ENCODE measurements around the gene USP51. TPM values are rescaled to one million over a fixed set of nuclear protein-coding genes. Genes with fewer than 3 reads are reported as not detected.
A peak's percentile ranks its signal among the peaks of the same experiment; 100 is the strongest.
"Not testable (repeated sequence)": the region's sequence is repeated elsewhere in the genome, so short reads cannot be mapped to it uniquely, and the experiment has no call there.

The USP51 gene
- total RNA-seq, 3 donors from 2014 or later (not counting 1 experiment from before 2014, with no cell fraction given) = 0.50 to 0.86 (median 0.85) TPM

DNA sequence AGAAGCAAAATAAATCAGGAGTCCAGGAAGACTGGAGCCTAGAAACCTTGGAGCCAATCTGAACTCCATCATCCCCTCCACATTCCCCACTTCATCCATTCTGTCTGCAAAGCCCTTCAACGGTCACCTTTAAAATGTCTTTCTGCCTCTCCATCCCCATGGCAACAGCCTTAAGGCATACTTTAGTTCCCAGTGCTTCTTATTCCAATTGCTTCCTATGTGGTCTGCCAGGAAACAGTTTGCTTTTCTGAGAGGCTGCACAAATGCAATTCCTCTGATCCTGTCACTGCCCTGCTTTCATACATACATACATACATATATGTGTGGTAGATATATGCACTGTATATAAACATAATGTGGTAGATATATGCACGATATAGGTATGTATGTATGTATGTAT is 38.5 kb downstream of the USP51 start:
- intact Hi-C loops (cut with micrococcal nuclease) = no loop called here
- no peaks in the 10 kb centered on the region for H3K9me3 Mint-ChIP-seq
- WGBS (ENCODE audit: insufficient coverage) = 71% methylated on average over 1 of the region's 2 CpGs
- no peaks in the 10 kb centered on the region for H3K27me3 ChIP-seq (ENCODE audit: control insufficient read depth, insufficient read depth, low read length)
- H3K27ac Mint-ChIP-seq = peak overlapping the region in 1 of 2 donors; percentile 90
- no peaks in the 10 kb centered on the region for H3K9me3 ChIP-seq (ENCODE audit: control insufficient read depth, insufficient read depth, low read length)
- H3K4me3 ChIP-seq (ENCODE audit: low read length) = no peak overlapping the region
- peaks cover 18 to 24% of the 10 kb centered on the region in 2 donors for H3K4me1 Mint-ChIP-seq
- no peaks in the 10 kb centered on the region for H3K36me3 Mint-ChIP-seq
- H3K36me3 ChIP-seq (ENCODE audit: control insufficient read depth, insufficient read depth, low read length) = no peaks in the 10 kb centered on the region
- H3K27ac ChIP-seq (ENCODE audit: low read length) = no peak overlapping the region
- peak overlapping the region; percentile 93 for H3K4me3 Mint-ChIP-seq
- ATAC-seq (no peak), DNase-seq (peak in 1 of 2 donors; percentile 2)
- H3K27me3 Mint-ChIP-seq (ENCODE audit: low read depth in 2 of 2) = peaks cover 8 to 20% of the 10 kb centered on the region in 2 donors
- H3K4me1 ChIP-seq (ENCODE audit: control insufficient read depth, insufficient read depth, low read length) = peaks cover 12% of the 10 kb centered on the region
- TF ChIP-seq, protein P1, sequence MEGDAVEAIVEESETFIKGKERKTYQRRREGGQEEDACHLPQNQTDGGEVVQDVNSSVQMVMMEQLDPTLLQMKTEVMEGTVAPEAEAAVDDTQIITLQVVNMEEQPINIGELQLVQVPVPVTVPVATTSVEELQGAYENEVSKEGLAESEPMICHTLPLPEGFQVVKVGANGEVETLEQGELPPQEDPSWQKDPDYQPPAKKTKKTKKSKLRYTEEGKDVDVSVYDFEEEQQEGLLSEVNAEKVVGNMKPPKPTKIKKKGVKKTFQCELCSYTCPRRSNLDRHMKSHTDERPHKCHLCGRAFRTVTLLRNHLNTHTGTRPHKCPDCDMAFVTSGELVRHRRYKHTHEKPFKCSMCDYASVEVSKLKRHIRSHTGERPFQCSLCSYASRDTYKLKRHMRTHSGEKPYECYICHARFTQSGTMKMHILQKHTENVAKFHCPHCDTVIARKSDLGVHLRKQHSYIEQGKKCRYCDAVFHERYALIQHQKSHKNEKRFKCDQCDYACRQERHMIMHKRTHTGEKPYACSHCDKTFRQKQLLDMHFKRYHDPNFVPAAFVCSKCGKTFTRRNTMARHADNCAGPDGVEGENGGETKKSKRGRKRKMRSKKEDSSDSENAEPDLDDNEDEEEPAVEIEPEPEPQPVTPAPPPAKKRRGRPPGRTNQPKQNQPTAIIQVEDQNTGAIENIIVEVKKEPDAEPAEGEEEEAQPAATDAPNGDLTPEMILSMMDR (IDR thresholded peaks at IDR 0.05) = no peak

DNA sequence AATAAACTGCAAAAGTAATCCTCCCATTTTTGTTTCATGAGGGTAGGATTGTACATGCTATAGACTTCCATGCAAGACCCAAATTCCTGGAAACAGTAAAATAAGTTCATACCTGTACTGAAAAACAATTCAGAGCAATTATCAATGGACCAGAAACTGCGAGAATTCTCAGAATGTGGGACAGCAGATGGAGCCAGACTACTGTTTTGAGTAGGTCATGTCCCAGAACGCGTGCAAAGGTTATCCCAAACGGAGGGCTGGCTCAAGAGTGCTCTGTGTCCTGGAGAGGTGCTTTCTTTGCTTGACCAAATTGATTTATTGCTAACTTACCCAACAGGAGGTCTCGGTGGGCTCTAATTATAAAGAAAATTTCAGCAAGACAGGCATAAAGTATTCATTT is 39.4 kb downstream of the USP51 start:
- H3K27ac Mint-ChIP-seq = no peak overlapping the region
- intact Hi-C loops (cut with micrococcal nuclease) = no loop called here
- 69% methylated on average over 5 of the region's 5 CpGs for WGBS (ENCODE audit: insufficient coverage)

DNA sequence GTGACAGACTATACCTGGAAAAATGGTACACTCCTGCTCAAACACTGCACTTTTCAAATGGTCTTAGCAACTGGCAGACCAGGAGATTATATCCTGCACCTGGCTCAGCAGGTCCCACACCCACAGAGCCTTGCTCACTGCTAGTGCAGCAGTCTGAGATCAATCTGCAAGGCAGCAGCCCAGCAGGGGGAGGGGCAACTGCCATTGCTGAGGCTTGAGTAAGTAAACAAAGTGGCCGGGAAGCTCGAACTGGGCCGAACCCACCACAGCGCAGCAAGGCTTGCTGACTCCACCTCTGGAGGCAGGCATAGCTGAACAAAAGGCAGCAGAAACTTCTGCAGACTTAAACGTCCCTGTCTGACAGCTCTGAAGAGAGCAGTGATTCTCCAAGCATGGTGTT is 46.2 kb downstream of the USP51 start:
- ATAC-seq; DNase-seq; H3K9me3 ChIP-seq (ENCODE audit: control insufficient read depth, insufficient read depth, low read length); H3K36me3 ChIP-seq (ENCODE audit: control insufficient read depth, insufficient read depth, low read length); H3K27me3 ChIP-seq (ENCODE audit: control insufficient read depth, insufficient read depth, low read length); H3K4me1 Mint-ChIP-seq; H3K4me1 ChIP-seq (ENCODE audit: control insufficient read depth, insufficient read depth, low read length); H3K9me3 Mint-ChIP-seq; H3K4me3 ChIP-seq (ENCODE audit: low read length); H3K4me3 Mint-ChIP-seq; H3K36me3 Mint-ChIP-seq; intact Hi-C loops (cut with micrococcal nuclease); H3K27ac Mint-ChIP-seq; H3K27ac ChIP-seq (ENCODE audit: low read length): not testable (repeated sequence)
- H3K27me3 Mint-ChIP-seq (ENCODE audit: low read depth in 2 of 2) = peaks cover 29 to 44% of the 10 kb centered on the region in 2 donors
- WGBS (ENCODE audit: insufficient coverage) = 91% methylated on average over 5 of the region's 5 CpGs

More for the DNA sequence above, 39.4 kb downstream of the USP51 start:
- Histone ChIP-seq H3K4me1 (ENCODE audit: control insufficient read depth, insufficient read depth, low read length) (peaks cover 12% of the 10 kb centered on the region), H3K27ac (ENCODE audit: low read length) (no peak overlapping the region), H3K4me3 (ENCODE audit: low read length) (no peak overlapping the region), H3K27me3 (ENCODE audit: control insufficient read depth, insufficient read depth, low read length) (no peaks in the 10 kb centered on the region), H3K36me3 (ENCODE audit: control insufficient read depth, insufficient read depth, low read length) (no peaks in the 10 kb centered on the region), H3K9me3 (ENCODE audit: control insufficient read depth, insufficient read depth, low read length) (no peaks in the 10 kb centered on the region)
- TF ChIP-seq, protein P1 (IDR thresholded peaks at IDR 0.05) = no peak
- DNase-seq (peak in 1 of 2 donors; percentile 10), ATAC-seq (no peak)
- Mint-ChIP-seq H3K9me3 (no peaks in the 10 kb centered on the region), H3K36me3 (no peaks in the 10 kb centered on the region), H3K4me1 (peaks cover 18 to 24% of the 10 kb centered on the region in 2 donors), H3K4me3 (no peak overlapping the region), H3K27me3 (ENCODE audit: low read depth in 2 of 2) (peaks cover 16 to 28% of the 10 kb centered on the region in 2 donors)

Other genes with a start within 250 kb of the USP51 start
- not detected for gene PAGE3, start 224.9 kb downstream of the USP51 start, total RNA-seq
- gene MAGEH1, start 37.7 kb downstream of the USP51 start, total RNA-seq = 10 to 100 TPM; 10.7 to 13.0 (median 12.9) TPM
- not detected for gene FOXR2, start 133.6 kb upstream of the USP51 start, total RNA-seq
- gene RRAGB, start 227.9 kb upstream of the USP51 start, total RNA-seq = 10 to 100 TPM; 13.5 to 17.5 (median 14.5) TPM

All from natural killer cell (primary cell).